GM12892 (cell line): ENCODE measurements around the gene TMEM62.
A peak's percentile ranks its signal among the peaks of the same experiment; 100 is the strongest.

Experiments used
- DNase-seq: peaks from one replicate; pipeline ENCODE4 v3.0.0; 2011; ENCODE audit not compliant: insufficient read length
- FAIRE-seq: peaks from 2 replicates; lab custom pipeline; 2011; peaks lifted over from hg19 to GRCh38; lab: Jason Lieb, UNC
- POLR2A ChIP-seq: IDR thresholded peaks from 2 replicates; pipeline ENCODE4 v1.6.1; 2011; ENCODE audit warnings: low read depth, low read length, control low read depth
- POLR2AphosphoS5 ChIP-seq: IDR thresholded peaks from 2 replicates; pipeline ENCODE4 v1.6.1; 2011; ENCODE audit warnings: low read depth, low read length, control low read depth
- TAF1 ChIP-seq: IDR thresholded peaks from 2 replicates; pipeline ENCODE4 v1.6.1; 2011; ENCODE audit warnings: low read depth, mild to moderate bottlenecking, control low read depth, low read length, borderline replicate concordance

Gene TMEM62

DNA sequence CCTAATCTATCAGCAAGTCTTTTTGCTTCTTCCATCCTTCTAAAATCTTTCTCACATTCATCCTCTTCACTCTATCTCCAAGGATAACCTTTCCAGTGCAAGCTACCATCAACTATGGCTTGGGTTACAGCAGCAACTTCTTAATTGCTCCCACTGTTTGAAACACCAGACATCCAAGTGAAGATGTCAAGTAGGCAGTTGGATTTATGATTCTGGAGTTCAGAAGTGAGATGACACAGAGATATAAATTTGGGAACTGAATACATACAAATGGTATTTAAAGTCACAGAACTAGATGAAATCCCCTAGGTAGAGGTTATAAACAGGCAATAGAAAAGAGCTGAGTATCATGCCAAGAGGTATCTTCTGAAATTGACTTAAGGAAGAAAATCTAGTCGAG lies 31.2 kb upstream of the TMEM62 start:
- DNase-seq, result no peak
- FAIRE-seq, result no peak
- no peak for TF ChIP-seq POLR2AphosphoS5

DNA sequence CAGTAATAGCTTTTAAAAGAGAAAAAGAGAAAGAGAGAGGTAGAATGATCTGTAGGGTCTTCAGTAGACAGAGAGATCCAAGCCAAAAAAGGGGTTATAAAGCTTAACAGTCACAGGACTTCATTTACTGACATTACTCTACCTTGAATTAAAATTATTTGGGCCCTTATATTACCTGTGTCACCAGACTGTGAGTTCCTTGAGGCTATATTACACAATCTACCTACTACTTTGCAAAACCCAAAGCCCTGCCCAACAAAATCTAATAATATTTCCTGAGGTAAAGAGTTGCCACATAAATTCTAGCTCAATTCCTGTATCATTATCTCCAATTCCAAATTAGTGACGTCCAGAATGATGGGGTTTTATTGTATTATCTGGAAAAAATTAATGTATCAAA lies 29.5 kb upstream of the TMEM62 start:
- TF ChIP-seq TAF1 (no peak), POLR2AphosphoS5 (no peak)
- FAIRE-seq (no peak), DNase-seq (no peak)

DNA sequence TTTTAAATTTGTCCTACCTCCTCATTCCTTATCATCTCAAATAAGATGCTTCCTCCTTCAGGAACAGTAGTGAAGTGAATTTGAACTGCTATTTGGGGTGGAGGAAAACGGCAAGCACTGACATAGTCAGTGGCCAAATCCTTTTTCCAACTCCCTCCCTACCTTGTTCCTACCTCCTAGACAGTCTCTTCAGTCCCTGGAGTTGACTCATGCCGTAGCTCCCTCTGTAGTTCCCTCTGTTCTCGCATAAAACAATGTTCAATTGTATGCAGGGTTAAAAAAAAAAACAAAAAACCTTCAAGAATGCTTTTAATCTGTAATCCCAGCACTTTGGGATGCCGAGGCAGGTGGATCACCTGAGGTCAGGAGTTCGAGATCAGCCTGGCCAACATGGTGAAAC lies 29.0 kb upstream of the TMEM62 start:
- DNase-seq (no peak), FAIRE-seq (no peak)
- no peak for TF ChIP-seq POLR2AphosphoS5
- TF ChIP-seq POLR2A, result no peak
- TF ChIP-seq TAF1, result no peak

DNA sequence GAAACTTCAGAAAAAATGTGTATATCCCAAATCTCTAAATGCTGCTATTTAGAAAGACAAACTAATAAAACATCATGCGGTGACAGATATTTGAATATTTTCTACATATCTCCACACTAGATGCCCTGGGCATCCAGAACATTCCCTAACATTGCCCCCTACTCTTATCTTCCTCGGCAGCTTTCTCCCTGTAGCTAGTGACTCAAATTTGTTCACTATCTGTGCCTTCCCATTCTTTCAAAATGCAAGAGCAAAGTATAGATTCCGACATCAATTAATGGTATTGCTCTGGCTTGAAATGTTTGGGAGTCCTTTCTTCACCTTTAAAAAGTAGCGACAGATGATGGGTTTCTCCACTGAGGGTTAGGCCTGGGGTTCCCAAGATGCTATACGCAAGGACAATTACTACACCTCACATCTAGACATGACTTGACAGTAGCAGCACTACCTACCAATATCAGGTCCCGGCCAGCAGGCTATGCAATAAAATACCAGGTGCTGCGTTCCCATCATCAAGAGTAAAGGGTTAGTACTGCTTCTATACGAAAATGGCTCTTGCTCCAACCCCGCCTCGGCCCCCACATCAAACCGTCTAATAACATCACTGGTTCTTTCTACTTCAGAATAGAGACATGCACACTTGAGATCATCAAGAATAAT lies 28.2 kb upstream of the TMEM62 start:
- no peak for TF ChIP-seq POLR2AphosphoS5
- TF ChIP-seq POLR2A, result no peak
- TF ChIP-seq TAF1, result no peak
- FAIRE-seq (no peak), DNase-seq (no peak)

DNA sequence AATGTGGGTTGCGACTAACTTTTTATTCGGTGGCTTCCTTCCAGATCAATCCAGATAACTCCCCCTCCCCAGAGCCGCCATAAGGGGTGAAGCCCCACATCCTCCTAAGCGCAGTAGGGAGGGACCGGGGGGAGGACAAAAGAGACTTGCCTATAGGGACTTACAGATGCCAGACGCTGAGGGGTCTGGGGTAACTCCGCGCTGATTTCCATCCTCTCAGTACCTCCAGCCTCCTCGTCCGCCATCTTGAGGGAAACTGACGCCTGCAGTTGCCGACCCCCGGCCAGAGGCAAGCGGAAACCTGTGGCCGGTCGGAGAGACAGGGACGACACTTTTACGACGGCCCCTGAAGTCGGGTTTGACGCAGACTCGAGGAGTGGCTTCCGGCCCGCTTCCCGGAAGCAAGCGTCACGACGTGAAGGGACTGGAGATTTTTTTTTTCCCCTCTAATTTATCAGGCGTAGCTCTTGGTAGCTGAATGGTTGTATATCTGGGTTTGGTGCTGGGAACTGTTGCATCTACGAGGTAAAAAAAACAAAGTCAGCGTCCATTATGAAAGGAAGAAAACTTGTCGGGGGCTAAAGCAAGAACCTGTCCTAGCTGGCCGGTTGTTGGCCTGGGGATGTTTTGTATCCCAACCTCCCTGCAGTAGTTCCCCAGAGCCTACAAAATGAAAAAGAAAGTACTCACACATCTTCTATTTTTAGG lies 27.5 kb upstream of the TMEM62 start, which contains the start of gene UBR1:
UBR1 (minus strand) TSS at position 261 of the 708 bp plus-strand sequence; CDS start at position 245, 16 bp downstream.
- peak; percentile 70 for DNase-seq
- FAIRE-seq, result peak; percentile 70

DNA sequence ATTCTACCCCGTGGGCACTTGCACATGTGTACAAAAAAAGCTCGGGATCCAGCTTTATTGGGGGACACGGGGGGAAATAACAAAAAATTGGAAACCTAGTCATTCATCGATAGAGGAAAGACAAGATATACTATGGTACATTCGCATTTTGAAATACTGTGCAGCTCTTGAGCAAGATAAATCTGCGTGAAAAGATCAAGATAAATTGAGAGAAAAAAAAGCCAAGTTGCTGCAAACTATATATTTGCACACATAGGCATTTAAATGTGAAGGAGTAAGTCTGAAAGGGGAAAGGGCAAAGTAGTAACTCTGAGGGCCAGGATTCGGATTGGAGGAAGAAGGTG lies 26.9 kb upstream of the TMEM62 start:
- FAIRE-seq (no peak), DNase-seq (no peak)
- TF ChIP-seq POLR2A (no peak), POLR2AphosphoS5 (no peak), TAF1 (no peak)

More for the DNA sequence above, 27.5 kb upstream of the TMEM62 start, which contains the start of gene UBR1:
- TF ChIP-seq POLR2A (peak; percentile 76), TAF1 (peak; percentile 56), POLR2AphosphoS5 (peak; percentile 79)

DNA sequence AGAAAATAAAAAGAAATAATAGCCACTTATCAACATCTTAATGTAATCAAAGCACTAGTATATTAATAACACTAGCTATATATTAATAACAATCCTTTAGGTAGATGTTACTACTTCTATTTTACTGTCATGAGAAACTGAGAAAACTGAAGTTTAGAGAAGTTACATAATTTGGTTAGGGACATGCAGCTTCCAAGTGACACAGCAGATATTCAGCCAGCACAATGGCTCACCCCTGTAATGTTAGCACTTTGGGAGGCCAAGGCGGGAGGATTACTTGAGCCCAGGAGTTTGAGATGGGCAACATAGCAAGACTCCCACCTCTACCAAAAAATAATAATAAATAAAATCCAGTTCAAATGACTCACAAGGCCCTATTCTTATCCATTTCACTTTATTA lies 25.6 kb upstream of the TMEM62 start:
- TF ChIP-seq POLR2A, result no peak
- DNase-seq, result no peak
- FAIRE-seq, result no peak

DNA sequence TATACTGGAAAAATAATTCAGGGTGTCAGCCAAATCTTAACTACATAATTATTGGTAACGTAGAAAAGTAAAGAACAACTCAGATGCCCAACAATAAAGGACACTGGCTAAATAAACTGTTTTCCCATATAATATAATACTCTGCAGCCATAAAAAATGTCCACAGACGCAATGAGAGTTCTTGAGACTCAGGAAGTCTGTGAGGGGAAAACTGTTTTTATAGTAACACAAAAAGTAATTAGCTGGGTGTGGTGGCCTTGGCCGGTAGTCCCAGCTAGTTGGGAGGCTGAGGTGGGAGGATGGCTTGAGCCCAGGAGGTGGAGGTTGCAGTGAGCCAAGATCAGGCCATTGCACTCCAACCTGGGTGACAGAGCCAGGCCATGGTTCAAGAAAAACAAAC lies 22.0 kb upstream of the TMEM62 start:
- DNase-seq (no peak), FAIRE-seq (no peak)
- TF ChIP-seq POLR2AphosphoS5 (no peak), POLR2A (no peak)

DNA sequence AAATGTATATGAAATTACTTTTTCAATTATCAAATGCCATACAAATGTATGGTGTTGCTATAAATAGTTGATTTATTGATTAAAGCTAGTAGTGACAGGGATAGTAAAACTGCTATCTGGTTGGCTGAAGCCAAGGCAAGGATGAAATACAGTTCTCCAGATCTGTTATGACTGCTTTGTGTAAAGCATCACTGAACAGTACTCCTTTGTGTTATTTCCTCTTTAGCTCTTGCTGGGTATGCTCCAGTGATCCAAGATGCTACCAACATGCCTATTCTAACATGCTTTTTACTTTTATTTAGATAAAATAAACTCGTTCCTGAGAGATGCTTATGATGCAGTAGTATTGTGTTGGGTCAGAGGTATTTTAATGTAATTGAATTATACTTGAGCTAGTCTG lies 15.1 kb upstream of the TMEM62 start:
- no peak for FAIRE-seq
- DNase-seq, result no peak
- TF ChIP-seq POLR2AphosphoS5 (no peak), TAF1 (no peak), POLR2A (no peak)

DNA sequence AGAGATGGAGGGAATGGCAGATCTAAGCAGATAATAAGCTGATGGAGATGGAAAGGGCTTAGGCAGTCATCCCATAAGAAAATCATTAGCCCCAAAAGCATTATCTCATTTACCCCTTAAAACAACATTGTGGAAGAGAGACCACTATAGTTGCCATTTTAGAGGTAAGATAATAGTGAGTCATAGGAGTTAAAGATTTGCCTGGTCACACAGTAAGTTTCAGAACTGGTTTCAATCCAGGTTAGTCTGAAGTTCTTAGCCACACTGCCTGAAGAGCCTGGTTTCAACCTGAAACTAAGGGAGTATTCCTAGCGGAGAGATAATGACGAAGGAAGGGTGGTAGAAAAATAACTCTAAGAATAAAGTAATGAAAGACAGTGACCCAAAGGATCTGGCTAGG lies 14.6 kb upstream of the TMEM62 start:
- TF ChIP-seq TAF1 (no peak), POLR2AphosphoS5 (no peak), POLR2A (no peak)
- DNase-seq (no peak), FAIRE-seq (peak; percentile 53)

DNA sequence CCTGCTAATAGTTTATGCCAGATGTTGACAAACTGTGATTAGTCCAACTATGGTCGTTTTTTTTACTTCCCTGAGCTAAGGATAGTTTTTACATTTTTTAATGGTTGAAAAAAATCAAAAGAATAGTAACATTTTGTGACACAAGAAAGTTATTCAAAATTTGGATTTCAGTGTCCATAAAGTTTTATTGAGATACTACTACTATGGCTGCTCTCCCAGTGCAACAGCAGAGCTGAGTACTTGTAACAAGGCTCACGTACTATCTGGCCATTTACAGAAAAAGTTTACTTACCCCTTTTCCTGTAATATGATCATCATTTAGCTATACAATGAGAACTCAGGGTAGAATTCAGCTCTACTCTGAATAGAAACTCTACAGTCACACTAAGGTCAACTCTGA lies 11.5 kb upstream of the TMEM62 start:
- FAIRE-seq (no peak), DNase-seq (no peak)
- TF ChIP-seq POLR2AphosphoS5 (no peak), POLR2A (no peak), TAF1 (no peak)

DNA sequence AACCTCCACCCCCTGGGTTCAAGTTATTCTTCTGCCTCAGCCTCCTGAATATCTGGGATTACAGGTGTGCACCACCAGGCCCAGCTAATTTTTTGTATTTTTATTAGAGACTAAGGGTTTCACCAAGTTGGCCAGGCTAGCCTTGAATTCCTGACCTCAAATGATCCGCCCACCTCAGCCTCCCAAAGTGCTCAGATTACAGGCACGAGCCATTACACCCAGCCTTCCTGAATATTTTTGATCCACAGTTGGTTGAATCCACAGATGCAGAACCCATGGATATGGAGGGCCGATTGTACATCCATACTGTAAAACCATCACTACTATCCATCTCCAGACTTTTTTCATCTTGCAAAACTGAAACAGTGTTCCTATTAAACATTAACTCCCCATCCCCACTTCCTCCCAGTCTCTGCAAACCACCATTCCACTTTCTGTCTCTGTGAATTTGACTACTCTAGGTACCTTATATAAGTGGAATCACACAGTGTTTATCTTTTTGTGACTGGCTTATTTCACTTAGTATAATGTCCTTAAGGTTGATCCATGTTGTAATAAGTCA lies 8.2 kb upstream of the TMEM62 start:
- TF ChIP-seq POLR2A, result no peak
- TF ChIP-seq TAF1, result no peak
- TF ChIP-seq POLR2AphosphoS5, result no peak
- no peak for FAIRE-seq
- DNase-seq, result no peak

DNA sequence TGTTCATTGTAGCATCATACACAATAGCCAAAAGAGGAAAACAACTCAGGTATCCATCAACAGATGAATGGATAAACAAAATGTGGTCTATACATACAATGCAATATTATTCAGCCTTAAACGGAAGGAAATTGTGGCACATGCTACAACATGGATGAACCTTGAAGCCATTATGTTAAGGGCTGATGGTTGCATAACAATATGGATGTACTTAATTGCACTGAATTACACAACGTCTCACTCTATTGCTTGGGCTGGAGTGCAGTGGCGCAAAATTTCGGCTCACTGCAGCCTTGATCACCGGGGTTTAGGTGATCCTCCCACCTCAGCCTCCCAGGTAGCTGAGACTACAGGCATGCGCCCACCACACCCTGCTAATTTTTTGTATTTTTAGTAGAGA lies 7.0 kb upstream of the TMEM62 start:
- no peak for FAIRE-seq
- no peak for DNase-seq
- TF ChIP-seq POLR2AphosphoS5 (no peak), TAF1 (no peak), POLR2A (no peak)
